GM21723 (cell line): ENCODE data around the gene DIP2B.
A peak's percentile ranks its signal among the peaks of the same experiment; 100 is the strongest.

ENCODE experiments used
- ATAC-seq: cut with Tn5 transposase; IDR thresholded peaks from one replicate; pipeline ENCODE4 v1.9.1; 2021; ENCODE audit warnings: mild to moderate bottlenecking, moderate library complexity; ENCODE audit not compliant: unreplicated experiment

DIP2B gene

GRCh38 chr12:50720501-50720900 is 215.7 kb downstream of the DIP2B start:
- ATAC-seq = no peak

- ATAC-seq = no peak
Observed at GRCh38 chr12:50723865-50724264, 219.1 kb downstream of the DIP2B start.

GRCh38 chr12:50725011-50725942 is 220.5 kb downstream of the DIP2B start:
- no peak for ATAC-seq

- ATAC-seq = no peak
Observed at GRCh38 chr12:50727466-50727865, 222.7 kb downstream of the DIP2B start.

- no peak for ATAC-seq
Observed at GRCh38 chr12:50728417-50728816, 223.6 kb downstream of the DIP2B start.

DNA sequence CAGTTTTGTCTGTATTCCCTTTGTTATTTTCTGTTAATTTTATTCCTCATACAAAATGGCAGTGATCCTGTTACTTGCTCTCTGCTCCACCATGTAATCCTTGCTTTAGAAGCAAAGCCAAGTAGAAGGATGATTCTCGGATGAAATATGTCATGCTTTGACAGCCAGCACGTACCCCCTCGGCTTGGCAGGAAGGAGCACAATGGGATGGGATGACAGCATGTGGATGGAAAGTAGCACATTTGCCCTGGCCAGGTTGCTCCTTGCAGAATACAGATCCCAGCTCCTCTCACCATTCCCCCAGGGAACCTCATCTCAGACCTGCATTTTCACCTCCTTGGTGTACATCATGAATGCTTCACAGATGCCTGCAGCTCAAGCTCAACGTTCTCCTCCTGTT is 224.1 kb downstream of the DIP2B start:
- no peak for ATAC-seq

GRCh38 chr12:50732591-50732990 is 227.8 kb downstream of the DIP2B start:
- ATAC-seq = no peak

GRCh38 chr12:50733706-50734105 is 228.9 kb downstream of the DIP2B start:
- ATAC-seq = no peak

GRCh38 chr12:50734409-50735263 is 229.9 kb downstream of the DIP2B start:
- ATAC-seq = no peak

- ATAC-seq = no peak
Observed at GRCh38 chr12:50739611-50740010, 234.8 kb downstream of the DIP2B start.

- no peak for ATAC-seq
Observed at GRCh38 chr12:50740307-50740706, 235.5 kb downstream of the DIP2B start.

- no peak for ATAC-seq
Observed at GRCh38 chr12:50742776-50743175, 238.0 kb downstream of the DIP2B start.

DNA sequence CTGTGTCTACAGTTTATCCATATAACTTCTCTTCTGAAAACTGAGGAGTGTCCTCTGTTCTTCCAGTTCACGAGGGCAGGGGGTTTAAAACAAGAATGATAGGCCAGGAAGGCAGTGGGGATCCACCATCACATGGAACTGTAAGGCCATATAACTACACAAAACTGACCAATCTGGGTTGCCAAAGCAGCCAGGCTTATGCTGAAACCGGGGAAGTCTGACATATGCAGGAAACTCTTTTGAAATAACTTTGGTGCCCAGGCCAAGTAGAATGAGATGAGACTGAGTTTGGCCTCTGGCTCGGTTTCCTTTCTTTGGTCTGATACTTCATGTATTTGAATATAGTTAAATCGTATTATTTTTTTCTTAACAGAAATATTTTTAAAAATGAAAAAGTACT is 241.1 kb downstream of the DIP2B start:
- no peak for ATAC-seq

DNA sequence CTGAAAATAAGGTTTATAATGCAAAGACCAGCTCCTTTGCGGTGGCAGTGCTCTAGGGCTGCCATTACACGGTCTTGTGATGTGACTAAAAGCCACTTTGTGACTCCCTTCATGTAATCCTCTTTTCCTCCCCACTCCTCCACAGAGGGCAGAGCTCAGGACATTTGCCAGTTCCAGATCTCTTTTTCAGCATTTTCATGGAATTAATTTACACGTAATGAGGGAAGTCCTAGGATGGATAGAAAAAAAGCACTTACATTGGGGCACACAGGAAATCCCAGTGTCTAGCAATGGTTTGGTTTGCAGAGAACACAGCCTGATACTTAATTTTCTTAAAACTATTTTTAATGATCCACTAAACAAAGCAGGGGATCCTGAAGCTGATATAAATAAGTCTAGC is 241.6 kb downstream of the DIP2B start:
- ATAC-seq = no peak

DNA sequence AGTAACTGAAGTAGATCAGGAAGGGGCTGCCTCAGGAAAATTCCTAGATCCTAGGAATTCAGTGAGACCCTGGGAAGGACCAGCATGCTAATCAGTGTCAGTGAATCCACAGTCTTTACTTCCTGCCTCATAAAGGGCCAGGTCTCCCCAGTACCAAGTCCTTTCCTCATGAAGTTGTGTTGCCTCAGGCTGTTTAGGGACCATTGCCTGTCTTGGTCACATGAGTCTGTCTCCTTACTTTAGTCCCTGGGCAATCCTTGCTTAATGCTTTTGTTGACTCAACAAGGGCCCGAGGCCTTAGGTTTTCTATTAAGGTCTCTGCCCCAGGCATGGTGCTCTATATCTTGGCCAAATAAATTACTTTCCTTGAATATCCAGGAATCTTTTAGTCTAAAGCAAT is 243.0 kb downstream of the DIP2B start:
- no peak for ATAC-seq

DNA sequence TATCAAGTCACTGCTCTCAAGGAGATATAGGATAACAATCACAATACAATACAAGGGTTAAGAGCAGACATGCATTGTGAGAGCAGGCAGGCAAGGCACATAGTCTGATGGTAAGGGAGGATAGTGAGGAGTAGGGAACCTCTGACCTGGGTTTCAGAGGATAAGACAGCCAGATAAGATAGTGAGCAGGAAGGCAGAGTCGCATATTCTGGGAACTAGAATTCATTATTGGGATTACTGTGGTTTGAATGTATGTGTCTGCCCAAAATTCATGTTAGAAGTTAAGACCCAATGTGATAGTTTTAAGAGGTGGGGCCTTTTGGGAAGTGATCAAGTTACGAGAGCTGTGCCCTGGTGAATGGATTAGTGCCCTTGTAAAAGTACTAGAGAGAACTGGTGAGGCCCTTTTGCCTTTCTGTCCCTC is 244.7 kb downstream of the DIP2B start:
- ATAC-seq = no peak

GRCh38 chr12:50750366-50750765 is 245.6 kb downstream of the DIP2B start:
- no peak for ATAC-seq

- ATAC-seq = no peak
Observed at GRCh38 chr12:50751948-50752721, 247.3 kb downstream of the DIP2B start.

- ATAC-seq = no peak
Observed at GRCh38 chr12:50753232-50753769, 248.5 kb downstream of the DIP2B start.

DNA sequence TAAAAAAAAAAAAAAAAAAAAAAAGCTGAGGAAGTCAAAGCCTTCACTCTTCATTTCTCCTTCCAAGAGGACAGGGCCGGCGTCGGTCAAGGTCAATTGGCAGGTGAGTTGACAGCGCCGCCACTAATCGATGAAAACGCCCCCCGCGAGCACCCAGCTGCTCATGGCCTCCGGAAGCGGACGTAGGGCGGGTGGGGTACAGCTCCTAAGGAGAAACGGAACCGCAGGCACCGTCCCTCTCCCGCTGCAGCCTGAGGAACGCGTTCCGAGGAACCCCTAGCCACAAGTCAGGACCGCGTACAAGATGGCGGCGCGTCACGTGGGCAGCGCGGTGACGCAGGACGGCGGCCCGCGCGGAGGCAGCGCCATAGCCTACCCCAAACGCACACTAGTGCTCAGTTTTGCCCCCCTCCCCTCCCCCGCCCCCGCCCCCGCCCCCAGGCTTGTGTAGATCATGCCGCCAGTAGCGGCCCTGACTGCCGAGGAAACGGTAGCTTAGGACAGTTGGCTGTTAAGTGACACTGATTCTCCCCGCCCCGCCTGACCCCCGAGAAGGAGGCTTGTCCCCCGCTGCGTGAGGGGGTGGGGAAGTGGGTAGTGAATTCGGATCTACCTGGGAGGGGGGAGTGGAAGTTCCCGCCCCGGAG is 259.0 kb downstream of the DIP2B start, which contains the start of gene ATF1:
Gene ATF1, plus strand, starts transcription at position 463 of the 647 bp plus-strand sequence. CDS start 16,045 bp downstream, outside the sequence.
- peak; percentile 76 for ATAC-seq
